Activated gamma-delta T cell treated with anti-CD3 and anti-CD28 coated beads, Interleukin-2, amount 50 U/mL, for 16 hours (primary cell): ENCODE measurements around the gene EPHA1.
"Not testable (repeated sequence)": the region's sequence is repeated elsewhere in the genome, so short reads cannot be mapped to it uniquely, and the experiment has no call there.

Experiments used
- DNase-seq: peaks from one replicate; pipeline ENCODE4 v3.0.0-alpha.2; 2020; ENCODE audit warnings: low read depth

EPHA1 gene

DNA sequence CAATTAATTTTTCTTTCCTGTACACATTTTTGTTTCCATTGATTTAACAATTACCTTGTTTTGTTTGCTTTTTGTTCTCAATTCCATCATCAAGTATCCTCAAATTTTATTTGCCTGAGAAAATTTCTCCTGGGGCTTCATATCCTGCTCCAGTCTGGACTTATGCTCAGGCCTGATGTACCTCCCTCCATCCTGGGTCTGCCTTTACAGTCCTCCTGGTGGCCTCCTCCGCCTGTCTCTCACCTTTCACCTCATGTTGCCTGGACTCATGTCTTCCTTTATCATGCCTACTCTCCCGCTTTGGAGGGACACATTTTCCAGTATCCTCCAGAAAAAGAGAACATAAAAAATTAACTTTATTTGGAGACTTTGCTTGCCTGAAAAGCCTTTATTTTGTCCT lies 22.5 kb upstream of the EPHA1 start:
- no peak for DNase-seq

DNA sequence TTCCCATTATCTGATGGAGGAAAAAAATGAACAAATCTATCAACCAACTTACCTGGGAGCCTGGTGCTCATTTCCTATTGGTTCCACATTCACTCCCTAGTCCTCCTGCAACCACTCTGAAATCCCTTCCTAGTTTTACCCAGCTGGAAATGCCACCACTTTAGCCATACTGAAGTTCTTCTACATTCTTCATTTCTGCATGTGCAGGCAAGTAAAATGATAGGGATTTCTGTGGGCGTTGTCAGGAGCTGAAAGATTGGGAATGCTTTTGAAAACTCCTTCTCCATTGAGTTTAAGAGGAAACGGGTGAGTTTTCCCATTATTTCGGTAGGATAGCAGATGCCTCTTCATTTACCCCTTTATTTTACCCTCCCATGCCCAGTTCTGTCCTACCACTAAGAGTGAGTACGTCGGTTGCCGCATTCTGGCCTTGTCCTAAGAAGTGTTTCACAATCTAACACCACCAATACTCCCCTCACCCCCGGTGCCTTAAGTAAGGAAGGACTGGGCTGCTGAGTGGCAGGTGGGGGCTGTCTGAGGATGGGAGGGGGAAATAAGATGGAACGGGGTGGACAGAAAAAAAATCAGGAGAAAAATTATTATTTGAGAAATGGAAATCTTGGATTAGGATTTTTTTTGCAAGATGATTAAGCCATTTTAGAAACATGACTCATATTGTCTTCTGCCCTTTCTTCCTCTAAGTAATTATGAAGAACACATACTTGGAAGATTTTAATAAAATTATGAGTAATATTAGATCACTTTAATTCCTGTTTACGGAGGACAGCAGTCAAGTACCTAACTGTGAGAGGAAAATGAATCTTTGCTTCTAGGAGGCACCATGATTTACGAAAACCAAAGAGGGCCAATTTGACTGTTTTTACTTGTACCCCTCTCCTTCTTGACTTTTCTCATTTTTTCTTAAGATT lies 21.4 kb upstream of the EPHA1 start:
- DNase-seq, result no peak

DNA sequence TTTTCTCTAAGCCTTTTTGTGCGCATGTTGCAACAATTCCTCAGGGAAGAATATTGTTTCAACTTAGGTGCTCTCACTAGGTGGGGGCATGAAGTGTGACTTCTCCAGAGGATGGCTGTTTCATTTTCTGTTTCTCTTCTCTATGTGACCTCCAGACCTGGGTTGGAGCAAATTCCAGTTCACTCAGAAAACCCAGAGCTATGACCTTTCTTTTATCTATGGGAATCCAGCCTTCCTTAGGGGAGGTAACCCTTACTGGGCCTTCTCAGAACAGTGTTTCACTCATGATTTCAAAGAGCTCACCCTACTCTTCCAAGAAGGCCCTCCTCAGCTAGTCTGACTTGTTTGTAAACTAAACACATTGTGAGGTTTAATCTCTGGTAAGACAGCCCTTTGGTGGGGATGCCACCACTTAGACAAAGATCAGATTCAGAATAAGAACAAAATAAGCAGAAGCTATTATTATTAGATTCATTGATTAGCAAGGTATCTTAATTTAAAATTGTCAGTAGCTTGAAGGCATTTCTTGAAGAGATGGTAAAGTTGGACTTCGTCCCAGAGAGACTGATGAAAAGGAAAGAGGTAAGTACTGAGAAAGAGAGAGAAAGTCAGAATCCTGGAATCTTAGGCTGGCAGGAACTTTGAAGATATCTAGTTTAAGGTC lies 18.0 kb upstream of the EPHA1 start:
- no peak for DNase-seq

DNA sequence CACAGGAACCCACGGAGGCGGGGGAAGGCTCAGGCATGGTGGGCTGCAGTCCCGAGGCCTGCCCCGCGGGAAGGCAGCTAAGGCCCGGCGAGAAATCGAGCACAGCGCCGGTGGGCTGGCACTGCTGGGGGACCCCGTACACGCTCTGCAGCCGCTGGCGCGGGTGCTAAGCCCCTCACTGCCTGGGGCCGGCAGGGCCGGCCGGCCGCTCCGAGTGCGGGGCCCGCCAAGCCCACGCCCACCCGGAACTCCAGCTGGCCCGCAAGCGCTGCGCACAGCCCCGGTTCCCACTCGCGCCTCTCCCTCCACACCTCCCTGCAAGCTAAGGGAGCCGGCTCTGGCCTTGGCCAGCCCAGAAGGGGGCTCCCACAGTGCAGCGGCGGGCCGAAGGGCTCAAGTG lies 15.8 kb upstream of the EPHA1 start:
- not testable (repeated sequence) for DNase-seq

DNA sequence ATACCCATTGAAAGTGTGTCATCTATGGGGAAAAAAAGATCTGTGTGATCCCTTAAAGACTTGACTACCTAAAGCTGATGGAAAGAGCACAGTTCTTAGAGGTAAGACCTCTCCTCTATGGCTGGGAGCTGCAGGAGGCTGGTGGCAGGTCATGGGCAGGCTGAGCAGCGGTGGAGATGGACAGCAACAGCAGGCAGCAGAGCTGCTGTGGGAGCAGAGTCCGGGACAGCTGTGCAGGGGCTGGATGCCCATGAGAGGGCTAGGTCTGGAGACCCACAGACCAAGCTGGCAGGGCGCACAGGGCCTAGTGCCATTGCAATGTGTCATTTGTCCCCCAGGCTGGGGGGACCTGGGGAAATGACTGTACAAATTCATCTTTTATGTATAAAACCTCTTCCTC lies 13.4 kb upstream of the EPHA1 start:
- DNase-seq, result no peak

DNA sequence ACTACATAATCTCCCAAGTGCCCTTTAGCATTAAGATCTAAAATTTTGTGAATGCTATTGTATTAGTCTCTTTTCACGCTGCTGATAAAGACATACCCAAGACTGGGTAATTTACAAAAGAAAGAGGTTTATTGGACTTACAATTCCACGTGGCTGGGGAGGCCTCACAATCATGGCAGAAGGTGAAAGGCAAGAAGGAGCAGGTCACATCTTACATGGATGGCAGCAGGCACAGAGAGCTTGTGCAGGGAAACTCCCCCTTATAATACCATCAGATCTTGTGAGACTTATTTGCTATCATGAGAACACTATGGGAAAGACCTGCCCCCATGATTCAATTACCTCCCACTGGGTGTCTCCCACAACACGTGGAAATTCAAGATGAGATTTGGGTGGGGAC lies 12.0 kb upstream of the EPHA1 start:
- not testable (repeated sequence) for DNase-seq

DNA sequence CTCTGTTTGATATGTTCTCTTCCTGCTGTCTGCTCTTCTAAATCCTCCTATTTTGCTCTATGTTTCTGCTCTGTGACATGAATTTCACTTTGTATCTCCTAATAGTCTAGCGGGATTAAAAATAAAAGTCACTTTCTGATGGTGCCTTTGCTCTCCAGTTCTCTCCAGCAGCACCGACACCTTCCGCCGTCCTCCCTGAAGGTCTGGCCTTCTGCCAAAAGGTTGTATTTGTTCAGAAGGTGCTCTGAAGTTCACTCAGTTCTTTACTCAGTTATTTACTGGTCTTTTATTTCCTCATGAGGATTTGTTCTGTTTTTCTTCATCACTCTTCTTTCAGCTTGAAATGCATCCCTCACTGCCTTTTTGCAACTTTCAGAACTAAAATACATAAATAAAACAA lies 11.2 kb upstream of the EPHA1 start:
- DNase-seq, result no peak

DNA sequence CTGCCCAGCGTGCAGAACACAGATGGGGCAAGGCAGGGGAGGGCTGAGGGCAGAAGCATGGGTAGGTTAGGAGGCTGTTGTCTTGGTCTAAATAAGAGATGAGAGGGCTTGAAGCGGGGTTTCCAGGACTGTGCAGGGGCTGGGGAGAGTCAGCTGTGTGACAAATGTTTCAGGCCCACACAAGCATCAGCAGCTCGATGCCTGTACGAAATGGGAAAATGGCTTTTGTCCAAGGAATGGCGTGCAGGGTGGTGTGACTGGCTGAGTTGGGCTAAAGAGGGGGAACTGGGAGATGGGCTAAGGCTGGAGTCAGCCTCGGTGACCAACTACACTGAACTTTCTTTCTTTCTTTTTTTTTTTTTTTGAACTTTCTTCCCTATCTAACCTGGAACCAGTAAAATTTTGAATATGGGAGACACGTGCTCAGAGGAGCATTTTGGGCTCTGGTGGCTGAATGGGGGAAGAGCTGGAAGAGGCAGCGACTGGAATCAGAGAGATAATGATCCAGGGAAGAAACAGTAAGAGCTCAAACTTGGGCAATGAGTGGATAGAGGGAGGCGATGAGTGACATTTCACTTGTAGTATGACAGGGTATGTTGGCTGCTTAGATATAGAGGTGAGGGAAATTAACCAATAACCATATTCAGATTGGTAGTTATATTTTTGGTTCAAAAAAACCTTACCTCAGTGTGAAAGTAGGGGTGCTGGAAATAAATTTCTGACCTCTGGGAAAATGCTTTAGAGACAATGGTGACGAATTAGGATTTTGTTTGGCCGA lies 10.2 kb upstream of the EPHA1 start:
- no peak for DNase-seq

DNA sequence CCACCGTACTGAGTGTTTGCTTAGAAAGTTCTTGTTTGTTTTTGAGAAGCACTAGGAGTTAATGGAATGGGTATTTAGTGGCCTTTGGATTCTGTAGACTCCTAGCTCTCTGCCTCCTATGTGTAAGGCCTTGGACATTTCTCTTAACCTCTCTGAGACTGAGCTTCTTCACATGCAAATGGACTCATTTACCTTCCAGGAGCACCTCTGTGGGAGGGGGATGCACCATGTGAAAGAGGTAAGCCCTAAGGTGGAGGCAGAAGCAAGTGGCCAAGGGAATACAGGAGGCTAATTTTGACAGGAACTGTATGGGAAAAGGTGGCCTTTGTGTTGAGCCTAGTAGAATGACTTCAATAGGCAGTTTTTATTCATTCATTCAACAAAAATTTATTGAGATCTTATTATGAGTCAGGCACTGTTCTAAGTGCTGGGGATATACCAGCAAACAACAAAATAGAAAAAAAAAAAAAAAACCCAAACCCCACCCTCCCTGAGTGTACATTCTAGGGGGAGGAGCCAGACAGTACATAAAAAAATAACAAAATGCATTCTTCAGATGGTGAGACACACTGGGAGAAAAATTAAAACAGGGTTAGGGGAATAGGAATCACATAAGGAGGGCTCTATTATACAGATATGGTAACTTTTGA lies 9.2 kb upstream of the EPHA1 start:
- no peak for DNase-seq

DNA sequence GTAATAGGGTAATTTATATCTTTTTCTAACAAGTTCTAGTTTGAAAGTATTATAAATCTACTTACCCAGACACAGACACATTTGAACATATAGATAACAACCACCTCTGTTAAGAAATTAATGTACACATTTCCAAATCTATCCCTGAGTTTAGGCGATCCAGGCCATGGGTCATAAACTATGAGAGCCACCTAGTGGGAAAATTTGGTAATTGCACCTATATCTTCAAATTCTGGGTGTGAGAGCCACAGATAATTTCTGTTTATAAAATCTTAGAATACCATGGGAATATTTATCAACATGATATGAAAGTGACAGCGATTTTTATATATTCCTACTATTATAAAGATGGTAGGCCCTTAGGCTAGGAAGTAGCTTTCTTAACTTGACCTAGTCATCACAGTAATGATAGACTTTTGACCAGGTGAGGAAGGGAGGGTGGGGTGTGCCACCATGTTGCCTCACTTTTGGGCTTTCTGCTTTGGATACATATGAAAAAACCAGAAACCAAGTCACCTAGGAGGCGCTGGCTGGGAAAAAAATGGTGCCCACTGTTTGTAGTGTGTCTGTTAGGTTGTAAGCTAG lies 8.0 kb upstream of the EPHA1 start:
- DNase-seq, result no peak

DNA sequence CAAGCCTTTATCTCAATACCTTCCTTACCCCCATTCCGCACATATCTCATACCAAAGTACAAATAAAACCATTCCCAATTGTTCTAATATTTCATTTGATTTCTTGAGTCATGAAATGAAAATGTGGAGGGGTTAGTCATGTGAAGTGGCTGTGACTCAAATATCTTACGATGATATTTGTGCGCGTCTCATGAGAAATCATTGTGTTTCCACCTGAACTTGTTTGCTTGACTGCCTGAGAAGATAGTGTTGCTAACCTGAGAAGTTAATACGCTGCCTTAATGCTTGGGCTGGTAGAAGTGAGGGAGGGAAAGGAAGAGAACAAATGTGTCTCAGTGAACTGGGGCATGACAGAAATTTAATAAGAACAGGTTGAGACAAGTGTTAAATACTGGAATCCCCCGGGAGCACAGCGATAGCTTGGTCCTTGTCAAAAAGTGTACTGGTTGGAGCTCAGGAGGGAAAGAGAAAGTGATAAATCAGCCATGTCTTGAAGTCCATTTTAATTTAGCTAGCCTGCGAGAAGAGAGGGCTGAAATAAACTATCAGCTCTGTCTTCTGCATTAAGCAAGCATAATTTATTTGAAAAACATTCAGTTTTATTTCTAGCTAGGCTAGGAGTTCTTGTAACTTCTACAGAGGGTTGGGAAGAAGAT lies 7.2 kb upstream of the EPHA1 start:
- DNase-seq, result no peak

DNA sequence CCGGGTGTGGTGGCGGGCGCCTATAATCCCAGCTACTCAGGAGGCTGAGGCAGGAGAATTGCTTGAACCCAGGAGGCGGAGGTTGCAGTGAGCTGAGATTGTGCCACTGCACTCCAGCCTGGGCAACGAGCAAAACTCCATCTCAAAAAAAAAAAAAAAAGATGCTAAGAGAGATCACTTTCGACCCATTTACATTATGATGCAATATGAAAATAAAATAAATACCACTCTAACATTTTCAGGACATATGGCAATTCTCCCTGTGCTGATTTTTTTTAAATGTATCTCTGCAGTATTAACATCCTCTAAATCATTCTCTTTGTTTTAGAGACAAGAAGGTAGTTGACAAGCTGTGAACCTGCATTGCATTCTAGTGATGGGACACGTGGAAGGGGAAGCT lies 6.6 kb upstream of the EPHA1 start:
- DNase-seq, result not testable (repeated sequence)

DNA sequence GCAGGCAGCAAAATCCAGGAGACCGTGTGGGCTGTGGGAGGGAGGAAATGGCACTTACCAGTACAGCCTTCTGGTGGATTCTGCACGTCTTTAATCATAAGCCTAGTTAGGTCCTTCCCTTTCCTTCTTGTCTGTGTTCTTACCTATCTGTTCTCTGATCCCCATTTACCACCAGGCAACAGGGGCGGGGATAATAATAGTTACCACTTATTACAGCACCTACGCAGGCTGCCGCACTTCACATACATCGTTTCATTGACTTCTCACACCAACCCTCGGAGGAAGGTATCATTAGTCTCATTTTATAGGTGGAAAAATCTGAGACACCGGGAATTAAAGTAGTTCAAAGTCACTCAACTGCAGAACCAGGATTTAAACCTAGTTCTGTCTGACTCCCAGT lies 4.5 kb upstream of the EPHA1 start:
- no peak for DNase-seq

DNA sequence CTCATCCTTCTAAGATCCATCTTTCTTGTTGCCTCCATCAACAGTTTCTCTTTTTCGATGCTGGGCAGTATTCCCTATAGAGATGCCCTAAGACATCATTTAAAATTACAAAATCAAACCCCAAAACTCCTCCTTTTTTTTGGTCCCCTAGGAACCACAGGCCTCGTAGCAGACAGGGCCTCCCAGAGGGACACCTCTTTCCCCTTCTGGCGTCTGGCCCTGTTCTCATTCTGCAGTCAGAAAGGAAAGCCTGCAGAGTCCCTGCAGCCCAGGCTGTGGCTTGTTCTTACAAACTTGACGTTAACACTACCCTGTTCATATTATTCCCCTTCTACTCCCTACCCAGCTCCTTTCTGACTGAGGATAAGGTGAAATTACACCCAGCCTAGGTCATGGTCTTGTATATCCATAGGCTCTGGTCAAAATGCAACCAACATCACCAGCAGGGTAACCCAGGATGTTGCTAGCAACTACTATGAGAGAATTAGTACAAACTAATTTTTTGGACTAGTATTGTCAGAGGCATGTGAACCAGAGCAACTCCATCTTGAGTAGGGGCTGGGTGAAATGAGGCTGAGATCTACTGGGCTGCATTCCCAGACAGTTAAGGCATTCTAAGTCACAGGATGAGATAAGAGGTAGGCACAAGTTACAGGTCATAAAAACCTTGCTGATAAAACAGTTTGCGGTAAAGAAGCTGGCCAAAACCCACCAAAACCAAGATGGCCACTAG lies 3.5 kb upstream of the EPHA1 start:
- DNase-seq, result no peak

DNA sequence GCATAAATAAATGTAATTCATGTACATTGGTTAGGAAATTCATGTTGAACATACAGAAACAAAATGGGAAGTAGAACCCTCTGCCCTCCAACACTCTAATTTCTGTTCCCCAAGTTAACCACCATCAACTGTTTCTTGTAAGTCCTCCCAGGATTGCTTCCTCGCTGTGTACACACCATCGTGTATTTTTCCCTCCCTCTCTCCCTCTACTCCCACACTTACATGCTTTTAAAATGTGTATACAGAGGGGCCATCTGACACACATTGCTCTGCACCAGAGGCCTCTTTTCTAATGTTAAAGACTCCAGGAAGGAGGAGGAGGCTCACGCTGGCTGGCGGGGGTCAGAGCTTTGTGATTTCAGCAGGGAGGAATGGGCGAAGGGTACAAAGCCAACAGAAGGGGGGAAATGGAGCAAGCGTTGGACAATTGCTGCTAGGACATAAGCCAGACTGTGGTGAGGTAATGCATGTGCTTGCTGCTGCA lies 1.9 kb upstream of the EPHA1 start:
- no peak for DNase-seq

DNA sequence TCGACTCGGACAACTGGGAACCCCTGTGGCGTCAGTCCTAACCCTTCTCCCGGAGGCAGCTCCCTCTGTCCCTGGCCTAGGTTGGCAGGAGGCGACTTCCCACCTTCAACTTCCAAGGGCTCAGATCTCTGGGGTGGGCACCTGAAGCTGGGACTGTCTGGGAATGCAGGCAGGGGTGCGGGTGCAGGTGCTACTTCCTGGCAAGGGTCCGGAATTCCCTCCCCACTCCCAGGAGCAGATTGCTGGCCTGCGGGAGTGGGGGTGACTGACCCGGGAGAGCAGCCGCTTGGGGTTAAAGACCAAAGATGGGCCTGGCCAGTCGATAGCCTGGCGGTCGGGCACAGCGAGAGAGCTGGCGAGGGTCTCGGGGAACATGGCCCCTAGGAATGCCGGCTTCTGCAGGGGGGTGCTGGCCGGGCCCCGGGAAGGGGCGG lies 387 bp downstream of the EPHA1 start:
- DNase-seq, result no peak

DNA sequence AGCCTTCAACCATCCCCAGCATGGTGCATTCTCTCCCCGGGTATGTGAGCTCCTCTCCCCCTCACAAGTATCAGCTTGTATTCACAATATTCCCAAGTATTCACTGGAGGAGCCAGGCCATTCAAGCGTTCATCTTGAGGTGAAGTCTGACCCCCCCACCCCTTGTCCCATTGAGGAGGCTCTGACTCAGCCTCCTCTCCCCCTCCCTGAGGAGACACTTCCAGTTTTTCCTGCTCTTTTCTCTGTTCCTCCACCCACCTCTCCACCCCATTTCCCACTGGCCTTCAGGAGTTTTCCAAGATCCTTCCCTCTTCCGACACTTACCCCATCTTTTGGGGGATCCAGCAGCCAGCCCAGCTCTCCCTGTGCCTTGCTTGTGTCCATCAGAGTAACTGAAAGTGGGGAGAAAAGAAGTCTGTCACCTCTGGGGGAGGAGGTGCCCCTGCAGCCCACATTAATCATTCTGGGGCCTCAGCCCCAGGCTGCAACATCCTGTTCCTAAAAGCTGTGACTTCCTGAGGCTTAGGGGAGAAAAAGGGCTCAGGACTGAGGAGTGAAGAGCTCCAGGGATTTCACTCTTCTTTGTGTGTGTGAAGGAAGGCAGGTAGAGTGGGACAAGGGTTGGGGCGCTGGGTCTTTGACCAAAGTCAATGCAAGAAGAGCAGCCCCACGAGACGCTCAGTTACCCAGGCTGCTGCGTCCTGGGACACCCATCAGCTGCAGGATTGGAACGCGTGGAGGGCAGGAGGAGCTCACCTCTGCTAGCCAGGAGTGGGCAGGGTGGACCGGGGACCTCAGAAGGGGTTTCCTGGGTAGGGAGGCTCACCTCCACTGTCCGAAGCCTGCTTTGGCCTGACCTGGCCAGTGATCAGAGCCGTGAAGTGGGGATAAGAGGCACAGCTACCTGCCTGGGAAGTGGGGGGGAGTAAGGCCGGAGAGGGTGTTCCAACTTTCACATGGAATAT lies 1.1 kb downstream of the EPHA1 start:
- no peak for DNase-seq

DNA sequence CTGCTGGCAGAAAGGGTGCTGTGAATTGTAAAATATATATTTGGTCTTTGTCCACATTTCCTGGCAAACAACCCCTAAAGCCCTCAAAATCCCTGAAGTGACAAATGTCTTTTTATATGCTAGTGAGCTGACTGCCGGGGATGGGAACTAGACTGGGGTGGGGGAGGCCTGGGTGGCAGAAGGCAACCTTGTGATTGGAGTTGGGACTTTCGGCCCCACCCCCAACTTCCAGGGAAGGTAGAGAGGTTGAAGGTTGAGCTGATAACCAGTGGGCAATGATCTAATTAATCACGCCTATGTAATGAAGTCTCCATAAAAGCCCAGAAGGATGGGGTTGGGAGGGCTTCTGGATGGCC lies 2.7 kb downstream of the EPHA1 start:
- no peak for DNase-seq
